Tibial artery (tissue), 4 donors: ENCODE data around the gene NOLC1.

Source experiments
- DNase-seq, 2 donors: peaks; one replicate each; pipeline ENCODE4 v3.0.0-alpha.2; 2019
- H3K27ac ChIP-seq, 2 donors: fragments of 200-600 bp; sonication (generic) in 1 of 2; 1 replicate in 1 of 2; 2 replicates in 1 of 2; pipeline ENCODE4 v1.5.1; 2018 to 2019; ENCODE audit warnings: mild to moderate bottlenecking in 1 of 2
- H3K27me3 ChIP-seq, 2 donors: fragments of 200-600 bp; sonication (generic) in 1 of 2; one replicate each; pipeline versions ENCODE4 v1.5.1 to v1.6.0; 2016 to 2019
- H3K36me3 ChIP-seq, 3 donors: fragments of 200-600 bp; sonication (generic) in 2 of 3; one replicate each; pipeline ENCODE4 v1.5.1; 2016 to 2019; ENCODE audit warnings: mild to moderate bottlenecking in 2 of 3
- H3K4me1 ChIP-seq, 4 donors: fragments of 200-600 bp; sonication (generic) in 2 of 4; 1 replicate in 3 of 4; 2 replicates in 1 of 4; pipeline ENCODE4 v1.5.1; 2016 to 2019
- H3K4me3 ChIP-seq, 2 donors: fragments of 200-600 bp; sonication (generic) in 1 of 2; 1 replicate in 1 of 2; 2 replicates in 1 of 2; pipeline ENCODE4 v1.5.1; 2018 to 2019; ENCODE audit warnings: mild to moderate bottlenecking in 2 of 2
- H3K9me3 ChIP-seq, 3 donors: fragments of 200-600 bp; sonication (generic) in 1 of 3; one replicate each; pipeline ENCODE4 v1.5.1; 2016 to 2019
- intact Hi-C: fragments of 100-400 bp; cut with DNase I; formaldehyde crosslinking; loops from one replicate; pipeline ENCODE4 v1.15.0; 2023; ENCODE audit warnings: low total_unique reads
- TF ChIP-seq, protein P1 (sequence below), 2 experiments: fragments of 200-600 bp in 1 of 2; fragments of 450-650 bp in 1 of 2; IDR thresholded peaks; one replicate each; pipeline ENCODE4 v1.5.1; 2017 to 2019; ENCODE audit warnings: antibody characterized with exemption in 2 of 2, mild to moderate bottlenecking in 1 of 2, moderate library complexity in 1 of 2

NOLC1 gene

DNA sequence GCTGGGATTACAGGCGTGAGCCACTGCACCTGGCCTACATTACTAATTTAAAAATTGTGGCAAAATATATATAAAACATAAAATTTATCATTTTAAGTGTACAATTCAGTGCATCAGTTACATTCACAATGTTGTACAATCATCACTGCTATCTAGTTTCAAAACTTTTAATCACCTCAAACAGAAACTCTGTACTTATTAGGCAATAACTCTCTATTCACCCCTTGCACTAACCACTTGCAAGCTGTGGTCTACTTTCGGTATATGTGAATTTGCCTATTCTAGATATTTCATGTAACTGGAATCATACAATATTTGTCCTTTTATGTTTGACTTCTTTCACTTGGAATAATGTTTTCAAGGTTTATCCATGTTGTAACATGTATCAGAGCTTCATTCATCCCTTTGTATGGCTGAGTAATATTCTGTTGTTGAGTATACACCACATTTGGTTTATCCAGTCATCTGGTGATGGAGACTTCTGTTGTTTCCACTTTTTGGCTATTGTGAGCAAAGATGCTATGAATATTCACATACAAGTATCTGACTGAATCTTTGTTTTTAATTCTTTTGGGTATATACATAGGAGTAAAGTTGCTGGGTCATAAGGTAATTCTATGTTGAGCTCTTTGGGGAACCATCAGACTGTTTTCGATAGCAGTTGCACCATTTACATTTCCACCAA is 59.6 kb downstream of the NOLC1 start:
- H3K27ac ChIP-seq, result no peak overlapping the region
- TF ChIP-seq, protein P1, sequence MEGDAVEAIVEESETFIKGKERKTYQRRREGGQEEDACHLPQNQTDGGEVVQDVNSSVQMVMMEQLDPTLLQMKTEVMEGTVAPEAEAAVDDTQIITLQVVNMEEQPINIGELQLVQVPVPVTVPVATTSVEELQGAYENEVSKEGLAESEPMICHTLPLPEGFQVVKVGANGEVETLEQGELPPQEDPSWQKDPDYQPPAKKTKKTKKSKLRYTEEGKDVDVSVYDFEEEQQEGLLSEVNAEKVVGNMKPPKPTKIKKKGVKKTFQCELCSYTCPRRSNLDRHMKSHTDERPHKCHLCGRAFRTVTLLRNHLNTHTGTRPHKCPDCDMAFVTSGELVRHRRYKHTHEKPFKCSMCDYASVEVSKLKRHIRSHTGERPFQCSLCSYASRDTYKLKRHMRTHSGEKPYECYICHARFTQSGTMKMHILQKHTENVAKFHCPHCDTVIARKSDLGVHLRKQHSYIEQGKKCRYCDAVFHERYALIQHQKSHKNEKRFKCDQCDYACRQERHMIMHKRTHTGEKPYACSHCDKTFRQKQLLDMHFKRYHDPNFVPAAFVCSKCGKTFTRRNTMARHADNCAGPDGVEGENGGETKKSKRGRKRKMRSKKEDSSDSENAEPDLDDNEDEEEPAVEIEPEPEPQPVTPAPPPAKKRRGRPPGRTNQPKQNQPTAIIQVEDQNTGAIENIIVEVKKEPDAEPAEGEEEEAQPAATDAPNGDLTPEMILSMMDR (IDR thresholded peaks at IDR 0.05), result no peak
- H3K36me3 ChIP-seq, result no peaks in the 10 kb centered on the region
- H3K4me3 ChIP-seq, result no peak overlapping the region
- no peak for DNase-seq
- H3K27me3 ChIP-seq, result no peaks in the 10 kb centered on the region
- H3K4me1 ChIP-seq, result peaks cover 0 to 4% (median 0%) of the 10 kb centered on the region in 4 donors
- H3K9me3 ChIP-seq, result no peaks in the 10 kb centered on the region
- intact Hi-C loops, result no loop called here
